ENCODE measurements around the gene F2.
"Not testable (repeated sequence)": the region's sequence is repeated elsewhere in the genome, so short reads cannot be mapped to it uniquely, and the experiment has no call there.

The F2 gene

GRCh38 chr11:46701078-46701654 lies 17.8 kb upstream of the F2 start:
- peak overlapping the region; percentile 99 for H3K4me3 ChIP-seq (ENCODE audit: low read length)
- TF ChIP-seq, protein P1, sequence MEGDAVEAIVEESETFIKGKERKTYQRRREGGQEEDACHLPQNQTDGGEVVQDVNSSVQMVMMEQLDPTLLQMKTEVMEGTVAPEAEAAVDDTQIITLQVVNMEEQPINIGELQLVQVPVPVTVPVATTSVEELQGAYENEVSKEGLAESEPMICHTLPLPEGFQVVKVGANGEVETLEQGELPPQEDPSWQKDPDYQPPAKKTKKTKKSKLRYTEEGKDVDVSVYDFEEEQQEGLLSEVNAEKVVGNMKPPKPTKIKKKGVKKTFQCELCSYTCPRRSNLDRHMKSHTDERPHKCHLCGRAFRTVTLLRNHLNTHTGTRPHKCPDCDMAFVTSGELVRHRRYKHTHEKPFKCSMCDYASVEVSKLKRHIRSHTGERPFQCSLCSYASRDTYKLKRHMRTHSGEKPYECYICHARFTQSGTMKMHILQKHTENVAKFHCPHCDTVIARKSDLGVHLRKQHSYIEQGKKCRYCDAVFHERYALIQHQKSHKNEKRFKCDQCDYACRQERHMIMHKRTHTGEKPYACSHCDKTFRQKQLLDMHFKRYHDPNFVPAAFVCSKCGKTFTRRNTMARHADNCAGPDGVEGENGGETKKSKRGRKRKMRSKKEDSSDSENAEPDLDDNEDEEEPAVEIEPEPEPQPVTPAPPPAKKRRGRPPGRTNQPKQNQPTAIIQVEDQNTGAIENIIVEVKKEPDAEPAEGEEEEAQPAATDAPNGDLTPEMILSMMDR (IDR thresholded peaks at IDR 0.05; ENCODE audit: insufficient read depth, low read depth, low read length, missing control alignments), result no peak
- DNase-seq (ENCODE audit: low read depth), result no peak

DNA sequence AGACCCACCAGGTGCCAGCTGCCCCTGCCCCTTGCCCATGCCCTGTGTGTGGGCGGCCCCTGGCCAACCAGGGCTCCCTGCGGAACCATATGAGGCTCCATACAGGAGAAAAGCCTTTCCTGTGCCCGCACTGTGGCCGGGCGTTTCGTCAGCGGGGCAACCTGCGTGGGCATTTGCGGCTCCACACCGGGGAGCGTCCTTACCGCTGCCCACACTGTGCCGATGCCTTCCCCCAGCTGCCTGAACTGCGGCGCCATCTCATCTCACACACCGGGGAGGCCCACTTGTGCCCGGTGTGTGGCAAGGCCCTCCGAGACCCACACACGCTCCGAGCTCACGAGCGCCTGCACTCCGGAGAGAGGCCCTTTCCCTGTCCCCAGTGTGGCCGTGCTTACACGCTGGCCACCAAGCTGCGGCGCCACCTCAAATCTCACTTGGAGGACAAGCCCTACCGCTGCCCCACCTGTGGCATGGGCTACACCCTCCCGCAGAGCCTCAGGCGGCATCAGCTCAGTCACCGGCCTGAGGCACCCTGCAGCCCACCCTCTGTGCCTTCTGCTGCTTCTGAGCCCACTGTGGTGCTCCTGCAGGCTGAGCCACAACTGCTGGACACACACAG lies 13.8 kb upstream of the F2 start:
- no peak overlapping the region for H3K4me3 ChIP-seq (ENCODE audit: low read length)
- no peak for DNase-seq (ENCODE audit: low read depth)
- TF ChIP-seq, protein P1 (IDR thresholded peaks at IDR 0.05; ENCODE audit: insufficient read depth, low read depth, low read length, missing control alignments), result no peak

DNA sequence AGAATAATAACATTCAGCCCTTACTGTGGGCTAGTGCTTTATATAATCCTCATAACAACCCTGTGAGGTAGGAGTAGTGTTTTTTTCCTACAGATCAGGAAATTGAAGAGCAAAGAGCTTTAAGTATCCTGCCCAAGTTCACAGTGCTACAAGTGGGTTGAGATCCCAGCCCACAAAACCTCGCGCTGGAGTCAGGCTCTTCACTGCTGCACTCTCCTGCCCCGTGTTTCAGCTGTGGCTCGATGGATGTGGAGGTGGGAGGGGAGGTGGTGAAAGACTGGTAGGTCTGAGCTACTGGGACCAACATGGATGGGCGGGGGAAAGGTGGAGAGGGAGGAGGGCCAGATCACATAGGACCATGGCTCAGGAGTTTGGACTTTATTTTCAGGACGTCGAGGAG lies 12.1 kb upstream of the F2 start:
- no peak for DNase-seq (ENCODE audit: low read depth)
- TF ChIP-seq, protein P1 (IDR thresholded peaks at IDR 0.05; ENCODE audit: insufficient read depth, low read depth, low read length, missing control alignments), result no peak
- no peak overlapping the region for H3K4me3 ChIP-seq (ENCODE audit: low read length)

DNA sequence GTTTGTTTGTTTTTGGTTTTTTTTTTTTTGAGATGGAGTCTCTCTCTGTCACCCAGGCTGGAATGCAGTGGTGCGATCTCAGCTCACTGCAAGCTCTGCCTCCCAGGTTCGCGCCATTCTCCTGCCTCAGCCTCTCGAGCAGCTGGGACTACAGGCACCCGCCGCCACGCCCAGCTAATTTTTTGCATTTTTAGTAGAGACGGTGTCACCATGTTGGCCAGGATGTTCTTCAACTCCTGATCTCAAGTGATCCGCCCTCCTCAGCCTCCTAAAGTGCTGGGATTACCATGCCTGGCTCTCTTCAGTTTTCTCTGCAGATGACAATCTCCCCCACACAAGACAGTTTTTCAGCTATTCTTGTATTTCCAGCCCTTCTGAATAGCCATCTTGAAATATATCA lies 9.7 kb upstream of the F2 start:
- H3K4me3 ChIP-seq (ENCODE audit: low read length), result not testable (repeated sequence)

GRCh38 chr11:46710821-46711269 lies 8.2 kb upstream of the F2 start:
- no peak overlapping the region for H3K4me3 ChIP-seq (ENCODE audit: low read length)
- peak; percentile 36 for DNase-seq (ENCODE audit: low read depth)
- TF ChIP-seq, protein P1 (IDR thresholded peaks at IDR 0.05; ENCODE audit: insufficient read depth, low read depth, low read length, missing control alignments), result no peak

More for the DNA sequence above, 9.7 kb upstream of the F2 start:
- not testable (repeated sequence) for DNase-seq (ENCODE audit: low read depth)

DNA sequence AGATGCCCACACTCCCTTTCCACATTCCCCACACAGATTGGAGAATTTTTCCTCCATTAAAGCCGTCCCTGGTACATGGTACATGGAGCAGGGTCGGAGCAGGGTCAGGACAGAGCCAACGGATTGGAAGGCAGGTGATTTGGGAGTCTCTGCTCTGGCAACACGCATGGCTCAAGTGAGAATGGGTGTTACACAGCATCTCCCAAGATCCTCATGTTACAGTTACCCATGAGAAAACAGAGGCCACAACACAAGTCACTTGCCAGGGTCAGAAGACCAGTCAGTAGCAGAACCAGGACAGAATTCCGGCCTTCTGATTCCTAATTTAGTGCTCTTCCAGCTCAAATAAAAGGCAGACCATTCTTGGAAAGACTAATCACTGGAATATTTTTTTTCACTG lies 7.7 kb upstream of the F2 start:
- no peak overlapping the region for H3K4me3 ChIP-seq (ENCODE audit: low read length)
- DNase-seq (ENCODE audit: low read depth), result no peak
- TF ChIP-seq, protein P1 (IDR thresholded peaks at IDR 0.05; ENCODE audit: insufficient read depth, low read depth, low read length, missing control alignments), result no peak

DNA sequence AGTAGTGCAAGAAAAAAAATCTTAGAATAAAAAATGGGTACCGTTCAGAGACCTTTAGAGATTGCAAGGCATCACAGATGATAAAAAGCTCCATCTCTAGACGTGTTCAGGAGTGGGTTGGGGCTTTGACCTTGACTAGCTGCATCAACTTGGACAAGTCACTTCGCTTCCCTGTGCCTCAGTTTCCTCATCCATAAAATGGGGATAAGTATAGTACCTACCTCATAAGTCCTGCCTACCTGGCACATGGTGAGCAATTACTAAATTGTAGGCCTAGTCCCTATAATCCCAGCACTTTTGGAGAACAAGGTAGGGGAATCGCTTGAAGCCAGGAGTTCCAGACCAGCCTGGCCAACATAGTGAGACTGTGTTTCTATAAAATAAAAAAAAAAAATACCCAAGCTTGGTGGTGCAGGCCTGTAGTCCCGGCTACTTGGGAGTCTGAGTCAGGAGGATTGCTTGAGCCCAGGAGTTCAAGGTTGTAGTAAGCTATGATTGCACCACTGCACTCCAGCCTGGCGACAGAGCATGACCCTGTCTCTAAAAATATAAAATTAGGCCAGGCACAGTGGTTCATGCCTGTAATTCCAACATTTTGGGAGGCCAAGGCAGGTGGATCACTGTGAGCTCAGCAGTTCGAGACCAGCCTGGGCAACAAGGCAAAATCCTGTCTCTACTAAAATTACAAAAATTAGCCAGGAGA lies 6.0 kb upstream of the F2 start:
- TF ChIP-seq, protein P1 (IDR thresholded peaks at IDR 0.05; ENCODE audit: insufficient read depth, low read depth, low read length, missing control alignments), result no peak
- no peak overlapping the region for H3K4me3 ChIP-seq (ENCODE audit: low read length)
- no peak for DNase-seq (ENCODE audit: low read depth)

GRCh38 chr11:46717825-46718154 lies 1.2 kb upstream of the F2 start:
- H3K4me3 ChIP-seq (ENCODE audit: low read length); DNase-seq (ENCODE audit: low read depth): not testable (repeated sequence)
